ENCODE results near the gene TMEM98.

DNA sequence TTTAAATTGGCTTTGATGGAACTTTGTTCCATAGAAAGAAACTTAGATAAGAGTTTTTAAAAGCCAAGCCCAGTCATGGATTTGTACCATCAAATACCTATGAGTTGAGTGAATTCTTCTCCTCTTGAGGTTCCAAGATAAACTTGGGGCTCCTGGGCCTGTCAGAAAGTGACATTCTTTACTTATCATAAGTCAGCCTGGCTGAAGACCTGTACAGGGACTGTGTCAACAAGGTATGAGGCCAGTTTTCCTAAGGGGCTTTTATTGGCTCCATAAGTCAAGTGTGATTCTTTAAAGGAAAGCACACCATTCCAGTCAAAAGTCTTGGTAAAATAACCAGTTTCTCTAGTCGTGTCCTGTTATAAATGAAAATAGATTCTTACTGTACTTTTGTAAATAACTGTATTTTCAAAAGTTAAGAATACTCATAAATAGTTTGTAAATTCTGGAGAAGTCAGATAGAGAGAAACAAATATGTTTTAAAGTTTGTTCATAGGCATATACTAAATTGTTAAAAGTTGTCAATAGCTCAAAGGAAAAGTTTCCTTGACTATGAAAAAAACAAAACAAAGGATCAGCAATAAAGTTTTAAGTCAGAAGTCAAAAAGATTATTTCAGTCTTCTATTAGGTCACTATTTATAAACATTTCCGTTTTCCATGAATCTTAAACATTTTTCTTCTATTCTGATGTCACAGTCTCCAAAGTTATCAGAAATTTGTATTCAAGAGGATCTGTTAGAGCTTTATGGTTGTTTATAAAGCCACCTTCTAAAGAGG, 28.5 kb upstream of the TMEM98 start:
- TF ChIP-seq ZFX (CRISPR knock-in tag; IDR thresholded peaks at IDR 0.05) = no peak
- TF ChIP-seq CREBBP (IDR thresholded peaks at IDR 0.05; ENCODE audit: low read depth, low read length) = no peak
- no peak for TF ChIP-seq MXI1 (IDR thresholded peaks at IDR 0.05; ENCODE audit: low read depth, low read length)
- TF ChIP-seq, protein P1, sequence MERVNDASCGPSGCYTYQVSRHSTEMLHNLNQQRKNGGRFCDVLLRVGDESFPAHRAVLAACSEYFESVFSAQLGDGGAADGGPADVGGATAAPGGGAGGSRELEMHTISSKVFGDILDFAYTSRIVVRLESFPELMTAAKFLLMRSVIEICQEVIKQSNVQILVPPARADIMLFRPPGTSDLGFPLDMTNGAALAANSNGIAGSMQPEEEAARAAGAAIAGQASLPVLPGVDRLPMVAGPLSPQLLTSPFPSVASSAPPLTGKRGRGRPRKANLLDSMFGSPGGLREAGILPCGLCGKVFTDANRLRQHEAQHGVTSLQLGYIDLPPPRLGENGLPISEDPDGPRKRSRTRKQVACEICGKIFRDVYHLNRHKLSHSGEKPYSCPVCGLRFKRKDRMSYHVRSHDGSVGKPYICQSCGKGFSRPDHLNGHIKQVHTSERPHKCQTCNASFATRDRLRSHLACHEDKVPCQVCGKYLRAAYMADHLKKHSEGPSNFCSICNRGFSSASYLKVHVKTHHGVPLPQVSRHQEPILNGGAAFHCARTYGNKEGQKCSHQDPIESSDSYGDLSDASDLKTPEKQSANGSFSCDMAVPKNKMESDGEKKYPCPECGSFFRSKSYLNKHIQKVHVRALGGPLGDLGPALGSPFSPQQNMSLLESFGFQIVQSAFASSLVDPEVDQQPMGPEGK (CRISPR knock-in tag; IDR thresholded peaks at IDR 0.05; ENCODE audit: borderline replicate concordance) = no peak
- TF ChIP-seq HDAC2 (IDR thresholded peaks at IDR 0.05) = no peak
- TF ChIP-seq JUN (IDR thresholded peaks at IDR 0.05; ENCODE audit: borderline replicate concordance, low read depth, low read length) = no peak
- TF ChIP-seq JUN (CRISPR knock-in tag; IDR thresholded peaks at IDR 0.05; ENCODE audit: borderline replicate concordance) = no peak
- TF ChIP-seq CHD1 (IDR thresholded peaks at IDR 0.05; ENCODE audit: low read length) = no peak
- TF ChIP-seq GABPA (tag; conservative IDR thresholded peaks at IDR 0.05; ENCODE audit: low read depth) = no peak
- no peak for TF ChIP-seq FOXJ3 (CRISPR knock-in tag; IDR thresholded peaks at IDR 0.05)
- TF ChIP-seq ZKSCAN8 (CRISPR knock-in tag; IDR thresholded peaks at IDR 0.05) = no peak
- no peak for TF ChIP-seq MYBL2 (IDR thresholded peaks at IDR 0.05; ENCODE audit: low read depth)
- TF ChIP-seq MYBL2 (CRISPR knock-in tag; IDR thresholded peaks at IDR 0.05; ENCODE audit: borderline replicate concordance) = no peak
- no peak for TF ChIP-seq ZNF444 (CRISPR knock-in tag; IDR thresholded peaks at IDR 0.05)
- TF ChIP-seq KLF10 (CRISPR knock-in tag; IDR thresholded peaks at IDR 0.05) = no peak

Measured in K562 (cell line).